ENCODE results near the gene SLX4IP.

GRCh38 chr20:10649080-10649796 lies 214.1 kb downstream of the SLX4IP start:
- TF ChIP-seq CEBPB (IDR thresholded peaks at IDR 0.05; ENCODE audit: low read depth): no peak
- TF ChIP-seq RAD21 (IDR thresholded peaks at IDR 0.05; ENCODE audit: low read depth): no peak
- no peak for TF ChIP-seq POLR2A (IDR thresholded peaks at IDR 0.05; ENCODE audit: borderline replicate concordance, extremely low read depth, insufficient read depth, insufficient read length)
- TF ChIP-seq CTCF (IDR thresholded peaks at IDR 0.05 in 2 of 3, conservative IDR thresholded peaks at IDR 0.05 in 1 of 3; ENCODE audit: borderline replicate concordance in 1 of 3, insufficient read depth in 1 of 3, low read depth in 2 of 3, low read length in 2 of 3): no peak
- TF ChIP-seq EGR1 (IDR thresholded peaks at IDR 0.05; ENCODE audit: low read depth): no peak
- TF ChIP-seq YY1 (IDR thresholded peaks at IDR 0.05; ENCODE audit: extremely low read depth, insufficient replicate concordance, low read depth, low read length): no peak
- no peak for TF ChIP-seq EZH2 (IDR thresholded peaks at IDR 0.05)
- TF ChIP-seq TCF7L2 (IDR thresholded peaks at IDR 0.05; ENCODE audit: borderline replicate concordance, extremely low read depth, insufficient read depth, insufficient read length): no peak
- no peak for TF ChIP-seq FOSL1 (IDR thresholded peaks at IDR 0.05; ENCODE audit: low read depth)

Data from HCT116 (cell line).